ENCODE data around the gene CADM3.

CADM3 gene

GRCh38 chr1:159208175-159208825 is 36.9 kb downstream of the CADM3 start:
- DNase-seq = no peak

- no peak for DNase-seq
Observed at GRCh38 chr1:159209061-159209460, 37.6 kb downstream of the CADM3 start.

GRCh38 chr1:159211331-159212136 is 40.1 kb downstream of the CADM3 start:
- no peak for DNase-seq

- DNase-seq = no peak
Observed at GRCh38 chr1:159212596-159212995, 41.2 kb downstream of the CADM3 start.

GRCh38 chr1:159214149-159214760 is 42.8 kb downstream of the CADM3 start:
- DNase-seq = no peak

- no peak for DNase-seq
Observed at GRCh38 chr1:159218649-159219636, 47.5 kb downstream of the CADM3 start.

- no peak for DNase-seq
Observed at GRCh38 chr1:159222075-159222865, 50.9 kb downstream of the CADM3 start.

- DNase-seq = no peak
Observed at GRCh38 chr1:159223004-159223403, 51.6 kb downstream of the CADM3 start.

- no peak for DNase-seq
Observed at GRCh38 chr1:159228554-159228953, 57.1 kb downstream of the CADM3 start.

GRCh38 chr1:159229260-159229885 is 58.0 kb downstream of the CADM3 start:
- DNase-seq = no peak

GRCh38 chr1:159229896-159230295 is 58.5 kb downstream of the CADM3 start:
- DNase-seq = no peak

GRCh38 chr1:159239551-159240220 is 68.3 kb downstream of the CADM3 start:
- DNase-seq = no peak

- DNase-seq = no peak
Observed at GRCh38 chr1:159247266-159247665, 75.9 kb downstream of the CADM3 start.

GRCh38 chr1:159248311-159248710 is 76.9 kb downstream of the CADM3 start:
- no peak for DNase-seq

- no peak for DNase-seq
Observed at GRCh38 chr1:159250638-159251216, 79.3 kb downstream of the CADM3 start.
